NCI-H345 (cell line): ENCODE results near the gene AP1S3.
"Not testable (repeated sequence)": the region's sequence is repeated elsewhere in the genome, so short reads cannot be mapped to it uniquely, and the experiment has no call there.

ENCODE experiments used
- DNase-seq: peaks from one replicate; lab custom pipeline; 2025; lab: John Stamatoyannopoulos, UW

AP1S3 gene

DNA sequence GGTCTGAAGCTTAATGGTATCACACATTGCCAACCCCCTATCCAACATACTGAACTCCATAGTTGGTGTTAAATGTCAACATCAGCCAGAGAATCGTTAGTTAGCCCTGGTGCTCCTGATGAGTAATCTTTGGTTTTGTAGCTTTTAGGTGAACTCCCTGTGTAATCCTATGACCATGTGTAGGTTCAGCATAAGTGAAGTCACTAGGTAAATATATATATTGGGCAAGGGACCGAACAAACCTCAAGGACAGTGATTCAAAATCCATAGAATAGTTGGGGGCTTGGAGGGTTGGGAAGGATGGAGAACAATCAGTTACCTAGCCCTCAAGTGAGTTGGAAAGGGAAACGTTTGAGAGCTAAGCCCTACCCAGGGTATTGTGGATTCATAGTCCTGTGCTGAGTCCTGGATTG, 16.0 kb upstream of the AP1S3 start:
- DNase-seq, result no peak

DNA sequence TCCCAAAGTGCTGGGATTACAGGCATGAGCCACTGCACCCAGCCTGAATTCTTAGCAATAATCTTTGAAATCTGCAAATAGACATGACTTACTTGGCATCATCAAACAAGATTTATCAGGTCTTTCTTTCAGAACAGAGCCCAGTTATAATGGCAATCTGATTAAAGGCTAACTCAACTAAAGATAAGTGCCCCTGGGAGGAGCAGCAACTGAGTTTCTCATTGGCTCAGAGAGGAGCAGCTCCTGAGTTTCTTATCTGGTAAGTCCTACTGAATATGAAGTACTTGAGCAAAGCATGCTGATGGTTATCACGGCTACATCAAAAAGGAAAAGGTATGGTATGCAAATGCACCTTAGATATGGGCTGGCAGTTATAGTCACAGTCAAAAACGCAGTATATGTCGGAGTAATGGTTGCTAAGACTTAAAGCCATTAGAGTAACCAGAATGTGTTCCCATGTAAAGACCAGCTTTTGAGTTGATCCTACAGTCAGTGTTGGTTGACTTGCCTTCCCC, 15.0 kb upstream of the AP1S3 start:
- no peak for DNase-seq

DNA sequence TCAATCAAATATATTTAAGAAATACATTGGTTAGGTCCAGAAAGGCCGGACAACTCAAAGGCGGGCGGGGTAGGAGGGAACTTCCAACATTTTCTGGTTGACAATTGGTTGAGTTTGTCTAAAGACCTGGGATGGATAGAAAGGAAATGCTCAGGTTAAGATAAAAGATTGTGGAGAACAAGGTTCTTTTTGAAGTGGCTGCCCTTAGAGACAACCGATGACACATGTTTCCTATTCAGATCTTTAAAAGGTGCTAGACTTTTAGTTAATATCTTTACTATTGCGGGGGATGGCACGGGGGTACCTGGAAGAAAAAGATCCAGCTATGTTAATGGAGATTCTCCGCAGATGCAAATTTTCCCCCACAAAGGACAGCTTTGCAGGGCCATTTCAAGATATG, 10.0 kb upstream of the AP1S3 start:
- DNase-seq, result no peak

DNA sequence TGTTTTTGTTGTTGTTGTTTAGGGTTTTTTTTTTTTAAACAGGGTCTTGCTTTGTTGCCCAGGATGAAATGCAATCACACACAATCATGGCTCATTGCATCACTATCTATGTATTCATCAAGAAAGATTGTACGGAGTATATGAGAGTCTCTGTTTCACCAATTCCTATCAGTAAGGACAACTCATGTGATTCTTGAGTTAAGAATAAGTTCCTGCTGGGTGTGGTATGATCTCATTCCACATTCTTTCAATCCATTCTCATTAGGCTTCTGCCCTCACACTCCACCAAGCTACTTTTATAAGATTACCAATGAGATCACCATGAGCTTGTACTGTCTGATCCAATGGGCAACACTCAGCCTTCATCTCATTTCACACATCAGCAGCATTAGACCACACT, 9.1 kb upstream of the AP1S3 start:
- DNase-seq, result no peak

DNA sequence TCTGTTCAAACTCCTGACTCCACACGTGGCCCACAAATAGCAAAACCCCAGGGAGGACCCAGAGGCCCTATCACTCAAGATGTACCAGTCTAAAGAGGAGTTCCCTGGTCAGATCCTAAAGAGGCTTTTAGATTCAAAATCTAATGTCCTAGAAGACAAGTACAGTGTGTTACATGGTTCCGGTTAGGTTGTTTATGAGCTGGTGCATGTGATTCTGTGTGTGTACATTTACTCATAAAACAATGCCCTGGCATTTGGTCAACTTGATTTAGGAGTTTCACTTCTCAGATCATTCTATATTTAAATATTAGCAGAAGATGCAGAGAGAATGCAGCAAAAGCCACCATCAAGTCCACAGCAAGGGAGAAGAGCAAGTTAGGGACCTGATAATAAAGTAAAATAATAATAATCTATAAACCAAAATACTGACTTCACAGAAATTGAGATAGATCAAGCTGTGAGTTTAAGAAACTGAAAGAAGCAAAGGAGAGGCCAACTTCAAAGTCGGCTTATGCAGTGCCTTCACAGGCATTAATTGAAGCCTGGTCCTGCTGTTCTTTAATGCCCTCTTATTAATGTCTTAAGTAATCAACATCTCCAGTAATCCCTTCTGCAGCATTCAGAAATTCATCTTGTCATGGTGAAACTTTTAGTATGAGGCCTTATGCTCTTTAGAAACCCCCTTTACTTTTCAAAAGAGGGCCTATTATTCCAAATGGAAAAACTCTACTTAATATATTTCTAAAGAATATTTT, 4.2 kb upstream of the AP1S3 start:
- no peak for DNase-seq

DNA sequence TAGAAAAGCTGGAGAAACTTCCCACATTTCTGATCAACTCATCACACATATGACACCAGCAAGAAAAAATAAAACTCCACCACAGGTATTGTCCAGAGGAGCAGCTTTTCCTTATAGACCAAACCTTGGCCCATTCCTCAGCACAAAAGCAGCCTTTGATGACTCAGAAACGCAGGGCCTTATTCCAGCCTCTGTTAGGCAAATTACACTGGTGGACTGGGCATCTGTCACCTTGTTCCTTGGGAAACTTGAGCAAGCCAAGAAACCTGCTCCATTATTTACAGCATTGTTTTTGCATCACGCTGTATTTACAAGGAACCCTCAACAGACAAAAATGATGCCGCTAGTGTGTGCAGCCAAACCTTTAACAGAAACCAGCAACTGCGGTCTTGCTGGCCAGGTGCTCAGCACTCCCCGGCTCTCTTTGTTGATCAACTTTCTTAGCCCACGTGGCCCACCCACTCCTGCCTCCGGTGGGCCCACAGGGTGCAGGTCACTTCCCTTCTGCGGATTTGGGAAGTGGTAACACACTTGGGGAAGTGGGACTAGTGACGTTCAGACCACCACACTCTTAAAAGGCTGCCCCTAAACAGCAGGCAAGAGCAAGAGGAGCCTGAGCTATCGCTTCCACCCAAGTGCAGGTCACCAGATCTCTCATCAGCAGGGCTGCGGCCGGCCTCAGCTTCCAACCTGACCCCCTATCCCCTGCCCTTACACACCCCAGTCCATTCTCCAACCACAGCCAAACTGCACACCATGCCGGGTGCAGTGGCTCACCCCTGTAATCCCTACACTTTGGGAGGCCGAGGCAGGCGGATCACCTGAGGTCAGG, 1.5 kb downstream of the AP1S3 start:
- DNase-seq, result no peak

DNA sequence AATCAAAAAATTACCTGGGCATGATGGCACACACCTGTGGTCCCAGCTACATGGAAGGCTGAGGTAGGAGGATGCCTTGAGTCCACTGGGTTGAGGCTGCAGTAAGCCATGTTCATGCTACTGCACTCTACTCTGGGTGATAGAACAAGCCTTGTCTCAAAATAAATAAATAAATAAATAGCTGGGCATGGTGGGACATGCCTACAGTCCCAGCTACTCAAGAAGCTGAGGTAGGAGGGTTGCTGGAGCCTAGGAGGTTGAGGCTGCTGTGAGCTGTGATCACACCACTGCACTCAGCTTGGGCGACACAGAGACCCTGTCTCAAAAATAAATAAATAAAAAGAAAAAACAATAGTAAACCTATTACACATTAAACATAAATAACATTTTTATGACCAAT, 3.0 kb downstream of the AP1S3 start:
- no peak for DNase-seq

DNA sequence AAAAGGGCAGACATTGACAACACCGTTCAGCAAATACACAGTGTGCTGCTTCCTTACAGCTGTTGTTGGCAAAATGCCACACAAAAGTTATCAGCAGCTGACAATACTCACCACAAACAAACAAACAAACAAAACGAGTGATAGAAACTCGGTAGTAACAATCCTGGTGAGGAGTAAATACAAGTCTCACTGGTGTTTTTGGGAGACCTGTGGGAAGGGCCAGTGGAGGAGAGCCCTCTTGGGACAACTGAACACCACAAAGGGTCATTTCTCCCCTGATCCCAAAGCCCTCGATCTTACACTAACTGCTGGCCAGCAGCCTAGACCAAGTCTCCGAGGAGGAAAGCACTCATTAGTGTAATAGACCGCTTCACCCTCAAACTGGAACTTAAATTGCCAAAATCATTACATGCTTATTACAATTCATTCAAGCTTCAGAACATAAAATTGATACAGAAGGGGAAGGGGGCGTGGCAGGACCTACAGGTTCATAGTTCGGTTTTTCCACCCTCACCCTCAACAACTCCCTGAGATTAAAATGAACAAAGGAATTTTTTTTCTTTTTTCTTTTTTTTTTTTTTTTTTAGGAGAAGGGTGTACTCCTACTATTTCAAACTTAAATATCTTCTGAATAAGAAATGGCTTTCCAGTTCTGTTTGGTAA, 5.0 kb downstream of the AP1S3 start:
- no peak for DNase-seq

DNA sequence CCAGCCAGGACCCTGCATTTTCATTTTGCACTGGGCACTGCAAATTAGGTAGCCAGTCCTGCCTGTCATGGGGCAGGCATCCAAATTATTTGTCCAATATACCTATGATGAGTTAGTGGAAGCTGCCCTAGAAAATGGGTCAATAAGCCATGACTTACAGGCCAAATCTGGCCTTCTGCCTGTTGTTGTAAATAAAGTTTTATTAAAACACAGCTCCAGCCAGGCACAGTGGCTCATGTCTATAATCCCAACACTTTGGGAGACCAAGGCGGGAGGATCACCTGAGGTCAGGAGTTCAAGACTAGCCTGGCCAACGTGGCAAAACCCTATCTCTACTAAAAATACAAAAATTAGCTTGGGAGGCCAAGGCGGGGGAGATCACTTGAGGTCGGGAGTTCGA, 8.3 kb downstream of the AP1S3 start:
- DNase-seq, result no peak

DNA sequence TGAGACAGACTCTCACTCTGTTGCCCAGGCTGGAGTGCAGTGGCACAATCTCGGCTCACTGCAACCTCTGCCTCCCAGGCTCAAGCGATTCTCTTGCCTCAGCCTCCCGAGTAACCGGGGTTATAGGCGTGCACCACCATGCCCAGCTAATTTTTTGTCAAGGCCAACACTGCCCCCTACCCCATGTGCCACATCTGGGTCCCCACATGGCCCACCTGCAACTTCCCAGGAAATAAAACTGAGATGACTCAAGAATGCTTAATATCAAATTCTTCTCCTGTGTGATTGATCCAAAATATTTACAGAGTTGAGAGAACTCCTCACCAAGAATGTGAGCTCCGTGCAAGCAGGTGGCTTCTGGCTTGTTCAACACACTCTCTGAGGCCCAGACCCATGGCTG, 9.1 kb downstream of the AP1S3 start:
- DNase-seq, result no peak

DNA sequence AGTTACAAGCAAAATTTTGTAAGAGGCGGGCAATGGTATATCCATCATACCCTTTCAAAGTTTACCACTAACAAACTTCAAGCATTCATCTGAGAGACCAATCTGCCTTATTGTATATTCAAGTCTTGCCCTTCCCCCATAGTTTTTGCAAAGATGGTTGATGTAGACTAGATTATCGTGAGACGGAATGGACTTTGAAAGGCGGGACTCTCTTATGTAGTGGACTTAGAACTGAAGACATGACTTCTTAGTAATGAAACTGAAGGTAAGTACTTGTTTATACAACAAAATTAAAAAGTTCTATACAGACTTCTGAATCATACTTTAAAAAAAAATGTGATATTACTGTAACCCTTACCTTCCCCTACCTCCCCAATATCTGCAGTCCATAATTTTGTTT, 10.4 kb downstream of the AP1S3 start:
- no peak for DNase-seq

DNA sequence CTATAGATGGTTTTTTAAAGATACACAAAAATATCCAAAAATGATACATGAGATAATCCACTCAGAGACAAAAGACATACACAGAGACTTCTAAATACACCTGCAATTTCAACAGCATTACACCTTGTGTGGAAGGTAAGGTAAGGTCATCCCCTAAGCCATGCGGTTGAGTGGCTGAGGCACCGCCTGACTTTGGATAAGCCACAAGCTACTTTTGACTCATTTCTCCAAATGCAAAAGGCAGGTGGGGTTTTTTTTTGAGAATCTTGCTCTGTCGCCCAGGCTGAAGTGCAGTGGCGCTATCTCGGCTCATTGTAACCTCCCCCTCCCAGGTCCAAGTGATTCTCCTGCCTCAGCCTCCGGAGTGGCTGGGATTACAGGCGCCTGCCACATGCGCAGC, 13.1 kb downstream of the AP1S3 start:
- DNase-seq, result no peak

DNA sequence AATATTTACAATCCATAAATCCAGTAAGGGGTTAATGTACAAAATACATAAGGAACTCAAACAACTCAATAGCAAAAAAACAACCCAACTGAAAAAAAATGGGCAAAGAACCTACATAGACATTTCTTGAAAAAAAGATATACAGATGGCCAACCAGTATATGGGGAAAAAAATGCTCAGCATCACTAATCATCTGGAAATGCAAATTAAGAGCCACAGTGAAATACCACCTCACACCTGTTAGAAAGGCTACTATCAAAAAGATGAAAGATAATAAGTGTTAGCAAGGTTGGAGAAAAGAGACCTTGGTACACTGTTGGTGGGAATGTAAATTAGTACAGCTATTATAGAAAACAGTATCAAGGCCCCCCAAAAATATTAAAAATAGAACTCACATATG, 14.6 kb downstream of the AP1S3 start:
- DNase-seq, result no peak

DNA sequence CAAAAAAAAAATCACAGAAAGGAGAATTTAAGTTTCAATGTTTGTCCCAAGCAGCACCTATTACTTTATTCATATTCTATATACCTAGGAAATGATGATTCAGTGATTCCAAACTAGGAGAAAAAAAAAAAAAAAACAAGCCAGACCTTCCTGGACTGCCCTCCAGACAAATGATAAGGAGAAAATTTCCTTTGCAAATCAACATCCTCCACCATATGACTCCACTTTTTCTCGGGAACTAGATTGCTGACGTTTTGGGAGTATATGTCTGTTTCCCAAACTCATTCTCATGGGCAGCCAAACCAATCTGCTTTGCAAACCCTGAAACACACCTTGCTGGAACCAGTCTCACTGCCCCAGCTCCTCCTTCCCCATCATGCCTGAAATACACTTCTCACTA, 16.8 kb downstream of the AP1S3 start:
- DNase-seq, result no peak

DNA sequence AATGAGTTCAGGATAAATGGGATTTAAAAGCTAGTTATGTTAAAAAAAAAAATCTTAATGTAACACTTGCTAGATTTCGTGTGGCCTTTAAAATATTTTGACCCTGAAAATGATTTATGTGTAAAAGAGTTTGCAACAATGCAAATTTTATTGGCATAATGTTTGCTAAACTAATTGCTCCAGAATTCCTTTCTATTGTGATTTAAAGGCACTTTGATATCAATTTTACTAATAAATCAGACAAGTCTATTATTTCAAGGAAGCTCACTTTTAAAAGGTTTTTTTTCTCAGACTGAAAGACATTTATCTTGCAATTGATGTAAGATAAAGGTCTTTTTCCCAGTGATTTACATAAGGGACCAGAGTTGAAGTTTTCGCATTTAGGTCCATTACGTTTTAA, 17.5 kb downstream of the AP1S3 start:
- no peak for DNase-seq

DNA sequence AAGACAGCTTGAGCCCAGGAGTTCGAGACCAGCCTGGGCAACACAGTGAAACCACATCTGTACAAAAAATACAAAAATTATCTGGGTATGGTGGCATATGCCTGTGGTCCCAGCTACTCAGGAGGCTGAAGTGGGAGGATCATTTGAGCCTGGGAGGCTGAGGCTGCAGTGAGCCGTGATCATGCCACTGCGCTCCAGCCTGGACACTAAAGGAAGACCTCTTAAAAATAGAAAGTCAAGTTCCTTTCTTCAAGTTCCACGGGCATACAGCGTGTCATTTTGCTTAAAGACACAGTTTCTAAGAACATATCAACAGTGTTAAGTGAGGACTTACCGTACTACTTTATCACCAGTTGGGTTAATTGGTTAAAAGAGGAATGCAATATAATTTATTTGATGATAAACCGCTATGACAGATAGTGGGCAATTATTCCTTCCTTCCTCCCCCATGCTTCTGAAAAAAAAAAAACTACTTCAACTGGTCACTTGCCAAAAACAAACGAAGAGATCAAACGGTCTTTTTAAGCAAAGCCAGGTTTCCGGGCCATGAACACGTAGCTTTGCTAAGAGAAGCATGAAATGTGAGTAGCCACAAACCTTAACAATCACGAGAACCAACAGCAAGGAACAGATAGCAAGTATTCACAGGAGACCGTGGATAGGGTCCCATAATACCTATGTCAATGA, 21.4 kb downstream of the AP1S3 start:
- no peak for DNase-seq

DNA sequence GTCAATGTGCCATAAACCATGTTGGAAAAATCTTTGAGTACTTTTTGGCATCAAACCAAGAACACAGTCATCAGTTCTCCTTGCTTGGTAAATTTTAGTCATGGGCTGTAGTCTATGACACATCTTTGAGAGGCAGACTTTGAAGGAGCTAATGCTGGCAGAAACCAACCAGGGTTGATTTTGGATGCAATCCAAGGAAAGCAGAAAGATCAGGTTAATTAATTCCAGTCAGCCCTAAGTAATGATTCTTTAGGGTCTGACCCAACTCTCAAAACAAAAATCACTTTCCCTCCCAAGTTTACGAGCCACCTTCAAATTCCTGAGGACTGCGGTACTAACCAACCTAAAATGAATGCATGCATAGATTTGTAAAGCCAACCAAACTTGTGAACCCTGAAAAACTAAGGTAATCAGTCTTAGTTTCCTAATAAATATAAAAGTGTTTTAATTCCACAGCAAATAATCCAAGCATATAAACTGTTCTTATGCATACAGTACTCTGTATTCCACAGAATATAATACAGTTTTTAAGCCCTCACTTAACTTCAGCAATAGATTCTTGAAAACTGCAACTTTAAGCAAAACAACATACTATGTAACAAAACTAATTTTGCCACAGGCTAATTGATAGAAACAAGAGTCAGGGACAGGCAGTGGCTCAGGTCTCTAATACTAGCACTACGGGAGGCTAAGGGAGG, 22.0 kb downstream of the AP1S3 start:
- peak; percentile 17 for DNase-seq

DNA sequence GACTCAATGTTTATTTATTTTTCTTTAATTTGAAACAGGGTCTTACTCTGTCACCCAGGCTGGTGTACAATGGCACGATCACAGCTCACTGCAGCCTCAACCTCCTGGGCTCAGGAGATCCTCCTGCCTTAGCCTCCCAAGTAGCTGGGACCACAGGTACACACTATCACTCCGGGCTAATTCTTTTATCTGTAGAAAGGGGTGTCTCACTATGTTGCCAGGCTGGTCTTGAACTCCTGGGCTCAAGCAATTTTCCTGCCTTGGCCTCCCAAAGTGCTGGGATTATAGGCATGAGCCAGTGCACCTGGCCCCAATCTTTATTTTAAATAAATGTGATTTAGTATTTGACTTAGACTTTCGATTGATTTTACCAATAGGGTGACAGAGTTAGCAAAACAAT, 22.6 kb downstream of the AP1S3 start:
- DNase-seq, result not testable (repeated sequence)

DNA sequence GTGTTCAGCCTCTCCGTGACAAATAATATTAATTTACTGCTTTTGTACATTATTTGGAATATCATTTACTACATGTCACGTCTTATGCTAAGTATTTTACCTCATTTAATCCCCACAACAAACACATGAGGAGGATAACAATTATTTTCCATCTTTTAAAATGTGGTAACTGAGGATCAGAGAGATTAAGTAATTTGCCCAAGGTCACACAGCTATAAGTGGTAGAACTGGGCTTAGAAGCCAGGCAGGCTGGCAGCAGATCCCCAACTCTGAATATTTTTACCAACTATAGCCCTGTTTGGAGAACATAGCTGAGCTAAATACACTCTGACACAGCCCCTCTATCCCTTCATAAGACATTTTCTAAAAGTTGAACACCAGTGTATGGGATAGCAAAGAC, 24.1 kb downstream of the AP1S3 start:
- no peak for DNase-seq

DNA sequence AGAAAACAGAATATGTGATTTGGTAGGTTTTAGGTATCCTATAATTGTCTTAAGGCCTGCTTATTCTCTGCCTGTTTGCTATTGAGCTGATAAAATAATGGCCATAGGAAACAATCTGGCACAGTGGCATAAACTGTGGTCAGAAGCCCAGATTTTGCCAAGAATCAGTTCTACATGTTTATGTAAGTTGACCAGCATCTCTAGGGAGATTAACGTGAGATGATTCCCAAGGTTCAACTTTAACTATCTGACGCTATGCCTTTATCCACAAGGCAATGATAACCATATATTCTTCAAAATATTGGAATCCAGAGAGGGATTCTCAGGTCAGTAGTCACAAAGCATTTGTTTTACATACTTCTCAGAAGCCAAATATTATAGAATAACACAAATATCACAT, 25.6 kb downstream of the AP1S3 start:
- DNase-seq, result no peak

DNA sequence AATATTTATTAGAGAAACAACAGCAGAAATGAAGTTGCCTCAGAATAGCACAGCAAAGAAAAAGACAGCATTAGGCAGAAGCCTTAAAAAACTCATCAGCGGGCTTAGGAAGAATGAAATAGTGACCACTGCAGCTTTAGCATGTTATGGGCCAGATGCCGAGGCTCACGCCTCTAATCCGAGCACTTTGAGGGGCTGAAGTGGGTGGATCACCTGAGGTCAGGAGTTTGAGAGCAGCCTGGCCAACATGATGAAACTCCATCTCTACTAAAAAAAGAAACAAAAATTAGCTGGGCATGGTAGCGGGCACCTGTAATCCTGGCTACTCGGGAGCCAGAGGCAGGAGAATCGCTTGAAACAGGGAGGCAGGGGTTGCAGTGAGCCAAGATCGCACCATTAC, 32.4 kb downstream of the AP1S3 start:
- no peak for DNase-seq

DNA sequence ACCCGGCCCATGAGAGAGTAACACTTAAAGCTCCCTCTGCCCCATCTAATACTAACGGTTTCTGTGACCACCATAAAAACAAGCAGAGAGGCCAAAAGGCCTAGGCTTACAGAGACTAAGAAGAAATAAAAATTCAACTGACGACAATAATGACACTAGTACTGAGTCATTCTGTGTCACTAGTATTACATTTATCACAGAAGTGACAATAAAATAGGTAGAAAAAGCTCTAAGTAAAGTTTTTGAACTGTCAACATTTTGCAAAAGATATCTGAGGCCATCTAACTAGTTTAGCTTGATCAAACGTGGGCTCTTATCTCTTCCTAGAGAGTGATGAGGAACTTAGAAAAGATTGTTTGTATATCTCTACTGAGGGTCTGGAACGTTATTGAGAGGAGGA, 35.6 kb downstream of the AP1S3 start:
- no peak for DNase-seq
